Measurements from ENCODE around the gene CCT8. TPM values are rescaled to one million over a fixed set of nuclear protein-coding genes. Genes with fewer than 3 reads are reported as not detected.

Gene CCT8
- total and polyA plus RNA-seq, 7 donors = 67.3 to 122 (median 99.1) TPM

- no peak for DNase-seq
- TF ChIP-seq POLR2AphosphoS5 (IDR thresholded peaks at IDR 0.05) (no peak), POLR2A (IDR thresholded peaks at IDR 0.05) (no peak), EP300 (IDR thresholded peaks at IDR 0.05) (no peak)
- TF ChIP-seq, protein P1, sequence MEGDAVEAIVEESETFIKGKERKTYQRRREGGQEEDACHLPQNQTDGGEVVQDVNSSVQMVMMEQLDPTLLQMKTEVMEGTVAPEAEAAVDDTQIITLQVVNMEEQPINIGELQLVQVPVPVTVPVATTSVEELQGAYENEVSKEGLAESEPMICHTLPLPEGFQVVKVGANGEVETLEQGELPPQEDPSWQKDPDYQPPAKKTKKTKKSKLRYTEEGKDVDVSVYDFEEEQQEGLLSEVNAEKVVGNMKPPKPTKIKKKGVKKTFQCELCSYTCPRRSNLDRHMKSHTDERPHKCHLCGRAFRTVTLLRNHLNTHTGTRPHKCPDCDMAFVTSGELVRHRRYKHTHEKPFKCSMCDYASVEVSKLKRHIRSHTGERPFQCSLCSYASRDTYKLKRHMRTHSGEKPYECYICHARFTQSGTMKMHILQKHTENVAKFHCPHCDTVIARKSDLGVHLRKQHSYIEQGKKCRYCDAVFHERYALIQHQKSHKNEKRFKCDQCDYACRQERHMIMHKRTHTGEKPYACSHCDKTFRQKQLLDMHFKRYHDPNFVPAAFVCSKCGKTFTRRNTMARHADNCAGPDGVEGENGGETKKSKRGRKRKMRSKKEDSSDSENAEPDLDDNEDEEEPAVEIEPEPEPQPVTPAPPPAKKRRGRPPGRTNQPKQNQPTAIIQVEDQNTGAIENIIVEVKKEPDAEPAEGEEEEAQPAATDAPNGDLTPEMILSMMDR (IDR thresholded peaks at IDR 0.05) = no peak
- Histone ChIP-seq H3K4me3 (no peak overlapping the region), H3K9me3 (no peaks in the 10 kb centered on the region), H3K27ac (no peak overlapping the region), H3K27me3 (no peaks in the 10 kb centered on the region), H3K36me3 (peaks cover 24 to 100% (median 47%) of the 10 kb centered on the region in 4 donors), H3K4me1 (peaks cover 0 to 4% (median 2%) of the 10 kb centered on the region in 4 donors)
- intact Hi-C loops (cut with DNase I) = no loop called here
- WGBS, 2 donors = 17 to 58% methylated on average over 3 of the region's 3 CpGs
These were observed 16.9 kb downstream of the CCT8 start for GRCh38 chr21:29056538-29057050.

GRCh38 chr21:29056005-29056404 lies 17.4 kb downstream of the CCT8 start:
- H3K4me1 ChIP-seq = peaks cover 0 to 4% (median 2%) of the 10 kb centered on the region in 4 donors
- H3K4me3 ChIP-seq = no peak overlapping the region
- no peak for DNase-seq
- WGBS, 2 donors = 18 to 61% methylated on average over 1 of the region's 1 CpG
- H3K36me3 ChIP-seq = peaks cover 18 to 100% (median 48%) of the 10 kb centered on the region in 4 donors
- intact Hi-C loops (cut with DNase I) = no loop called here
- no peaks in the 10 kb centered on the region for H3K27me3 ChIP-seq
- no peaks in the 10 kb centered on the region for H3K9me3 ChIP-seq
- no peak for TF ChIP-seq EP300 (IDR thresholded peaks at IDR 0.05)
- TF ChIP-seq, protein P1 (IDR thresholded peaks at IDR 0.05) = no peak
- no peak for TF ChIP-seq POLR2A (IDR thresholded peaks at IDR 0.05)
- no peak overlapping the region for H3K27ac ChIP-seq

- H3K4me3 ChIP-seq = no peak overlapping the region
- 91 to 93% methylated on average over 5 of the region's 5 CpGs for WGBS, 2 donors
- H3K9me3 ChIP-seq = no peaks in the 10 kb centered on the region
- intact Hi-C loops (cut with DNase I) = no loop called here
- TF ChIP-seq EP300 (IDR thresholded peaks at IDR 0.05) = no peak
- H3K36me3 ChIP-seq = peaks cover 12 to 100% (median 49%) of the 10 kb centered on the region in 4 donors
- no peak overlapping the region for H3K27ac ChIP-seq
- peaks cover 0 to 4% (median 2%) of the 10 kb centered on the region in 4 donors for H3K4me1 ChIP-seq
- H3K27me3 ChIP-seq = no peaks in the 10 kb centered on the region
- no peak for DNase-seq
These were observed 18.4 kb downstream of the CCT8 start for GRCh38 chr21:29055080-29055479.

GRCh38 chr21:29053656-29054055 lies 19.8 kb downstream of the CCT8 start:
- Histone ChIP-seq H3K9me3 (no peaks in the 10 kb centered on the region), H3K4me3 (no peak overlapping the region), H3K27ac (peak overlapping the region in 1 of 4 donors; percentile 19), H3K36me3 (peaks cover 0 to 100% (median 46%) of the 10 kb centered on the region in 4 donors), H3K4me1 (peaks cover 0 to 4% (median 2%) of the 10 kb centered on the region in 4 donors), H3K27me3 (no peaks in the 10 kb centered on the region)
- intact Hi-C loops (cut with DNase I) = no loop called here
- WGBS, 2 donors = 84 to 89% methylated on average over 4 of the region's 4 CpGs
- TF ChIP-seq POLR2A (IDR thresholded peaks at IDR 0.05) (no peak), POLR2AphosphoS5 (IDR thresholded peaks at IDR 0.05) (no peak), EP300 (IDR thresholded peaks at IDR 0.05) (no peak)
- DNase-seq = no peak

DNA sequence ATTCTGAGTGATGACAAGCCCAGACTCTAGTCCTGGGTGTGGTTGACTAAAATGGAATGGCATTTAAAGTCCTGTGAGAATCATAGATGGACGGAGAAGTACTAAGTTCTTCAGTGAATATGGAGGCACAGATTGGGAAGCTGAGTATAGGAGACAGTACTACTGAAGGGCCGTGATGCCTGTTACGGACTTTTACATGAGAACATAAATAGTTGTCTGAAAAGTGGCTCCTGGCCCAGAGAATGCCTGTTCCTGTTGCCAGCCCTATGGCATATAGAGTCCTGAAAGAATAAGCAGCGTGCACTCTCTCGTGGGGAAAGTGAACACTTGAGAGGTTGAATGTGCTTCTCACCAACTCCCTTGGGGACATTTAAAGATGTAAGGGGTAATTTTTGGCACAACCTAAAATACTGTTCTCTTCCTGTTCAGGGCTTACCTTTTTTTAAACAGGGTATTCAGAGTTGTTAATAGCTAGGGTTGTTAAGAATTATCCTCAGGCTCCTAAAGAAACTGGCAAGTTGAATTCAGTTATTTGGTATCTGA lies 20.4 kb downstream of the CCT8 start:
- no peak for DNase-seq
- Histone ChIP-seq H3K36me3 (peaks cover 0 to 100% (median 43%) of the 10 kb centered on the region in 4 donors), H3K9me3 (no peaks in the 10 kb centered on the region), H3K27me3 (no peaks in the 10 kb centered on the region), H3K4me1 (peaks cover 0 to 4% (median 2%) of the 10 kb centered on the region in 4 donors), H3K27ac (peak overlapping the region in 2 of 4 donors; percentile 6 to 19), H3K4me3 (no peak overlapping the region)
- TF ChIP-seq POLR2AphosphoS5 (IDR thresholded peaks at IDR 0.05) (no peak), EP300 (IDR thresholded peaks at IDR 0.05) (no peak), POLR2A (IDR thresholded peaks at IDR 0.05) (no peak)
- TF ChIP-seq, protein P1 (IDR thresholded peaks at IDR 0.05) = no peak
- WGBS, 2 donors = 82 to 94% methylated on average over 5 of the region's 5 CpGs
- intact Hi-C loops (cut with DNase I) = no loop called here

Data from sigmoid colon (tissue), 7 donors.